Loucy (cell line): ENCODE data around the gene VANGL1.

Experiments
- CTCF ChIP-seq: fragments of 200-600 bp; sonication (generic); conservative IDR thresholded peaks from 2 replicates; pipeline ENCODE4 v1.5.1; 2014; ENCODE audit warnings: mild to moderate bottlenecking, antibody characterized with exemption, low read length
- EZH2phosphoT487 ChIP-seq: fragments of 200-600 bp; IDR thresholded peaks from 2 replicates; pipeline ENCODE4 v1.6.1; 2018; ENCODE audit warnings: antibody characterized with exemption, mild to moderate bottlenecking, moderate library complexity, borderline replicate concordance

- TF ChIP-seq CTCF (no peak), EZH2phosphoT487 (no peak)
Observed at GRCh38 chr1:115661157-115661556, 19.4 kb downstream of the VANGL1 start.
